OCI-LY1 (cell line): ENCODE results near the gene CXCL14.

ENCODE experiments used
- EZH2 ChIP-seq: fragments of 200-600 bp; sonication (generic), shearing (Covaris generic); IDR thresholded peaks from 2 replicates; pipeline ENCODE4 v1.8.0; 2017; ENCODE audit warnings: borderline replicate concordance, mixed run types, mild to moderate bottlenecking, antibody characterized with exemption, low read length, moderate library complexity, mixed read lengths
- TF ChIP-seq, protein P1 (sequence below): fragments of 200-600 bp; sonication (generic), shearing (Covaris generic); IDR thresholded peaks from 2 replicates; pipeline ENCODE4 v1.5.1; 2017; ENCODE audit warnings: mild to moderate bottlenecking, antibody characterized with exemption, low read length, moderate library complexity, mixed read lengths

- TF ChIP-seq, protein P1, sequence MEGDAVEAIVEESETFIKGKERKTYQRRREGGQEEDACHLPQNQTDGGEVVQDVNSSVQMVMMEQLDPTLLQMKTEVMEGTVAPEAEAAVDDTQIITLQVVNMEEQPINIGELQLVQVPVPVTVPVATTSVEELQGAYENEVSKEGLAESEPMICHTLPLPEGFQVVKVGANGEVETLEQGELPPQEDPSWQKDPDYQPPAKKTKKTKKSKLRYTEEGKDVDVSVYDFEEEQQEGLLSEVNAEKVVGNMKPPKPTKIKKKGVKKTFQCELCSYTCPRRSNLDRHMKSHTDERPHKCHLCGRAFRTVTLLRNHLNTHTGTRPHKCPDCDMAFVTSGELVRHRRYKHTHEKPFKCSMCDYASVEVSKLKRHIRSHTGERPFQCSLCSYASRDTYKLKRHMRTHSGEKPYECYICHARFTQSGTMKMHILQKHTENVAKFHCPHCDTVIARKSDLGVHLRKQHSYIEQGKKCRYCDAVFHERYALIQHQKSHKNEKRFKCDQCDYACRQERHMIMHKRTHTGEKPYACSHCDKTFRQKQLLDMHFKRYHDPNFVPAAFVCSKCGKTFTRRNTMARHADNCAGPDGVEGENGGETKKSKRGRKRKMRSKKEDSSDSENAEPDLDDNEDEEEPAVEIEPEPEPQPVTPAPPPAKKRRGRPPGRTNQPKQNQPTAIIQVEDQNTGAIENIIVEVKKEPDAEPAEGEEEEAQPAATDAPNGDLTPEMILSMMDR = no peak
- no peak for TF ChIP-seq EZH2
These were observed 22.2 kb downstream of the CXCL14 start for GRCh38 chr5:135556620-135557019.
